NB4 (cell line): ENCODE data around the gene TOM1L2.

Source experiments
- DNase-seq: peaks from one replicate; pipeline ENCODE4 v3.0.0; 2010; ENCODE audit warnings: low read depth
- H3K4me3 ChIP-seq: one replicate; pipeline ENCODE4 v1.5.1; 2011; ENCODE audit warnings: mild to moderate bottlenecking, low read depth, low read length, moderate library complexity
- MAX ChIP-seq: IDR thresholded peaks from 2 replicates; pipeline ENCODE4 v1.6.1; 2011; ENCODE audit warnings: low read depth, low read length
- MYC ChIP-seq: IDR thresholded peaks from 2 replicates; pipeline ENCODE4 v1.6.1; 2011; ENCODE audit warnings: low read depth, low read length
- POLR2A ChIP-seq: IDR thresholded peaks from 2 replicates; pipeline ENCODE4 v1.6.1; 2011; ENCODE audit warnings: mild to moderate bottlenecking; ENCODE audit not compliant: insufficient read length; ENCODE audit errors: extremely low read depth
- TF ChIP-seq, protein P1 (sequence below): IDR thresholded peaks from one replicate; pipeline ENCODE4 v1.5.1; 2012; ENCODE audit warnings: low read depth, low read length

Gene TOM1L2

DNA sequence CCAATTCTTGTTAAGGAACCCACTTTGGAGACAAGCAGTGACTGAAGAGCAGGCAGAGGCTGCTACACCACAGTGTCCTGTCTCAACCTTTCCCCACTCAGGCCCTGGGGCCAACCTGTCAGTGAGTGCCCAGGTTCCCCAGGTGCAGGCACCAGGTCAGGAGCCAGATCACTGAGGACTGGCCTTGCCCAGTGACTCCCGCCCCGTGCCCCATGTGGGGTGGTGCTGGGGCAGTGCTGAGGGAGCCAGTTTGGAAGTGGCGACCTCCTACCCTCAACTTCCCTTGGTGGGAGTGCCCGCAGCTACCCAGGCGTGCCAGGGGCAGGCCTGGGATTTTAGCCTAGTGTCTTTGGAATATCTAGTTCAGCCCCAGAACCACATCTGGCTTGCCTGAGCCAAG lies 164.8 kb downstream of the TOM1L2 start:
- TF ChIP-seq, protein P1, sequence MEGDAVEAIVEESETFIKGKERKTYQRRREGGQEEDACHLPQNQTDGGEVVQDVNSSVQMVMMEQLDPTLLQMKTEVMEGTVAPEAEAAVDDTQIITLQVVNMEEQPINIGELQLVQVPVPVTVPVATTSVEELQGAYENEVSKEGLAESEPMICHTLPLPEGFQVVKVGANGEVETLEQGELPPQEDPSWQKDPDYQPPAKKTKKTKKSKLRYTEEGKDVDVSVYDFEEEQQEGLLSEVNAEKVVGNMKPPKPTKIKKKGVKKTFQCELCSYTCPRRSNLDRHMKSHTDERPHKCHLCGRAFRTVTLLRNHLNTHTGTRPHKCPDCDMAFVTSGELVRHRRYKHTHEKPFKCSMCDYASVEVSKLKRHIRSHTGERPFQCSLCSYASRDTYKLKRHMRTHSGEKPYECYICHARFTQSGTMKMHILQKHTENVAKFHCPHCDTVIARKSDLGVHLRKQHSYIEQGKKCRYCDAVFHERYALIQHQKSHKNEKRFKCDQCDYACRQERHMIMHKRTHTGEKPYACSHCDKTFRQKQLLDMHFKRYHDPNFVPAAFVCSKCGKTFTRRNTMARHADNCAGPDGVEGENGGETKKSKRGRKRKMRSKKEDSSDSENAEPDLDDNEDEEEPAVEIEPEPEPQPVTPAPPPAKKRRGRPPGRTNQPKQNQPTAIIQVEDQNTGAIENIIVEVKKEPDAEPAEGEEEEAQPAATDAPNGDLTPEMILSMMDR, result no peak
- no peak for TF ChIP-seq MYC
- no peak for TF ChIP-seq MAX
- no peak for TF ChIP-seq POLR2A
- no peak overlapping the region for H3K4me3 ChIP-seq
- DNase-seq, result no peak

- no peak overlapping the region for H3K4me3 ChIP-seq
- DNase-seq, result no peak
These were observed 165.5 kb downstream of the TOM1L2 start for GRCh38 chr17:17806611-17807274.

GRCh38 chr17:17806035-17806434 lies 166.2 kb downstream of the TOM1L2 start:
- TF ChIP-seq, protein P1, result no peak
- TF ChIP-seq POLR2A, result no peak
- no peak for TF ChIP-seq MYC
- no peak for TF ChIP-seq MAX
- H3K4me3 ChIP-seq, result no peak overlapping the region
- no peak for DNase-seq

More at GRCh38 chr17:17806611-17807274, 165.5 kb downstream of the TOM1L2 start:
- TF ChIP-seq MAX (no peak), MYC (no peak), POLR2A (no peak)
- TF ChIP-seq, protein P1, result no peak

DNA sequence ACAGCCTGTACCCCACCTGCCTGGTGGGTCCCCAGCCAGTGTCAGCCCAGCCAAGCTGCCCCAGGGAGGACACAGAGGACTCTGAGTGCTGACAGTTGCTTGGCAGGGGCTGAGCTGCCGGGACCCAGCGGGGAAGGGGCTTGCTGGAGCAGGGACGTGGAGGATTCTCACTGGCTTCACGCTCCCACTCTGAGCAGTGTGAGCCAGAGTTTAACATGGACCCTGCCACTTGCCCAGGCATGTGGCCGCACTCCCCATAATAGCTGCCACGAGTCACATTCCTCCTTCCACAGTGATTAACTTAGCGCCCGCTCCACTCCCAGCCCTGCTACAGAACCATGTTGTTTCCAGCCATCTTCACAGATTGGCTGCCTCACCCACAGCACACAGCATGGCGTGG lies 166.6 kb downstream of the TOM1L2 start:
- no peak overlapping the region for H3K4me3 ChIP-seq
- DNase-seq, result no peak
- TF ChIP-seq MYC, result no peak
- TF ChIP-seq, protein P1, result no peak
- no peak for TF ChIP-seq MAX
- no peak for TF ChIP-seq POLR2A

- TF ChIP-seq, protein P1, result no peak
- TF ChIP-seq POLR2A (no peak), MAX (no peak), MYC (no peak)
- DNase-seq, result no peak
- H3K4me3 ChIP-seq, result no peak overlapping the region
These were observed 168.2 kb downstream of the TOM1L2 start for GRCh38 chr17:17804007-17804406.
